Measurements from ENCODE around the gene LSM10.

- no peak for TF ChIP-seq CTCF (conservative IDR thresholded peaks at IDR 0.05; ENCODE audit: low read depth, low read length)
- no peak for TF ChIP-seq EZH2 (IDR thresholded peaks at IDR 0.05; ENCODE audit: low read length, unreplicated experiment)
Observed at GRCh38 chr1:36417931-36418330, 20.2 kb upstream of the LSM10 start.

Data from PC-3 (cell line).